Astrocyte of the hippocampus (primary cell): Measurements from ENCODE around the gene KATNA1.

Experiments used
- DNase-seq: peaks from one replicate; pipeline ENCODE4 v3.0.0; 2011; ENCODE audit warnings: low read depth, low spot score

Gene KATNA1

DNA sequence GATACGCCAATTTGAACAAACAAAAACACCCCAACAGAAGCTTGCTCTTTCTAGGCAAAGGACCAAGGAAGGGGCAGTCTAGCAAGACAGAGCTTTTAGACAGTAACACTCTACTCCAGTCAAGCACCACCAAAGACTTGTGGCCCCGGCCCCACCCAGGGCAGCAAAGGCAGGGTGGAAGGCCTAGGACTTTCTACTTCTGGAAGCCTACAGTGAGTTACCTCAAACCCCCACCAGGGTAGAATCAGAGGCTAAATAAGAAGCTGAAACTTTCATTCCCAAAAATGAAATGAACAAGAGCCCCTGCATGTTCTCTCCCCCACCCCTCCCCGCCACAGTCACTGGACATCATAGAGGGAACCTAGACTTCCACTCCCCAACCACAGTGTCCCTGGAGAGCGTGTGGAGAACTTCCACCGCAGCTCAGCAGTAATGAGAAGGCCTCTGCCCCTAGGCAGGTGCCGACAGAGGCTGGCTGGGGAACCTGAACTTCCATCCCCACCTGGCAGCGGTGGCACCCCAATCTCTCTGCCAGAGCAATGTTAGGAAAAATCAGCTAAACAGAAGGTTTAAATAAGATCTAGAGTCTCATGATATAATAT, 40.0 kb downstream of the KATNA1 start:
- DNase-seq: no peak

DNA sequence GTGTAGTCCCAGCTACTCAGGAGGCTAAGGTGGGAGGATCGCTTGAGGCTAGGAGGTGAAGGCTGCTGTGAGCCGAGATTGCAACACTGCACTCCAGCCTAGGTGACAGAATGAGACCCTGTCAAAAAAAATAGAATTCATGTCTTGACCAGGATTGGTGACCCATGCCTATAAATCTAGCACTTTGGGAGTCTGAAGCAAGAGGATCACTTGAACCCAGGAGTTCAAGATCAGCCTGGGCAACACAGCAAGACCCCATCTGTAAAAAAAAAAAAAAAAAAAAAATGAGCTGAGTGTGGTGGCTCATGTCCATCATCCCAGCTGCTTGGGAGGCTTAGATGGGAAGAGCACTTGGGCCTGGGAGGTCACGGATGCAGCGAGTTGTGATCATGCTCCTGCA, 48.0 kb downstream of the KATNA1 start:
- no peak for DNase-seq

DNA sequence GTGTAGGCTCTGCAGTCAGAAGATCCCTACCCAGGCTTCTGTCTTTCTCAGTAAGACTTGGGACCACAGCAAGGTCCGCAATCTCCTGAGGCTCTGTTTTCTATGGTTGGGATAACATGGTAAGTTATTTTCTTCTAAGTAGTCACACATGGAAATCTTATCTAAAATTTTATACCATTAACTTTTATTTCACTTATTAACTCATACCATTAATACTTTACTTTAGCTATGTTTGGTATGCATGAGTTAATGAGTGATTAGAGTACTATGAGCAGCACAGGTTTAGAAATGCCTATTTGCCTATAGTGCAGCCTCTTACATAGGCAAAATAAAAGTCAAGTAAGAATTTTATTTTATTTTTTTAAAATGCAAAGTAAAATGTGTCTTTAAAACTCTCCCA, 55.1 kb downstream of the KATNA1 start:
- DNase-seq: no peak

DNA sequence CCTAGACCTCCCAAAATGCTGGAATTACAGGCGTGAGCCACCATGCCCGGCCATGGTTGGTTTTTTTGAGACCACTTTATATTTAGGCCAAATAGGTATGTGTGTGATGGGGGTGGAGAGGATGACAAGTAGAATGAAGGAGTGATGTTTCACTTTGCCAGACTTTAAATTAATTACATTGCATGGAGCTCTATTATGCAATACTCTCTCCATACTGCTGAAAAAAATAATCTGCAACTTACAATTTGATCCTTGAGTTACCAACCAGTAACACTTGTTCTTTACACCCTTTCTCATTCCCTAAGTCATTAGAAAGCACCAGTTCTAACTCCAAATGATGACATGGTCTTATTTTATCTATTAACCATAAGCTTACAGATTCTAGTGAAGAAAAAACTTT, 55.5 kb downstream of the KATNA1 start:
- no peak for DNase-seq

DNA sequence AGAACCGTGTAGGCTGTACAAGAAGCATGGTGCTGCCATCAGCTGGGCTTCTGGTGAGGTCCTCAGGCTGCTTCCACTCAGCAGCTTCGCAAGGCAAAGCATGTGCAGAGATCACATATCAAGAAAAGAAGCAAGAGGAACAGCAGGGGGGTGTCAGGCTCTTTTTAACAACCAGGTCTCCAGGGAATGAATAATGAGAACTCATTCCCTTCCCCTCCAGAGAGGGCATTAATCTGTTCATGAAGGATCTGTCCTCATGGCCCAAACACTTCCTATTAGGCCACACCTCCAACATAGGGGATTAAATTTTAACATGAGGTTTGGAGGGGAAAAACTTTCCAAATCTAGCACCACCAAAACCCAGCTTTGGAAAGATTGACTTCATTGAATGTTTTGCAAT, 62.4 kb downstream of the KATNA1 start:
- DNase-seq: no peak

DNA sequence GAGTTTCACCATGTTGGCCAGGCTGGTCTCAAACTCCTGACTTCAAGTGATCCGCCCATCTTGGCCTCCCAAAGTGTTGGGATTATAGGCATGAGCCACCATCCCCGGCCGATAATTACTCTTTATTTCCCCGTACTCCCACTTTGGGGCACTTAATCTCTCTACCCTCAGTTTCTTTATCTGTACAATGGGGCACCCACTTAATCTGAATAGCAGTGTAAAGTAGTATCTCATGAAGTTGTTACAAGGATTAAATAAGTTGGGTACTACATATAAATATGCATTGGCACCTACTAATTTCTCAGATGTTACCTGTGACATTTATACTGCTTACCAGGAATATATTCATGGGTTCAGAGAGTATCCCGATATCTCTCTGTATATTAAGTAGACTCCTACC, 67.2 kb downstream of the KATNA1 start:
- DNase-seq: no peak

DNA sequence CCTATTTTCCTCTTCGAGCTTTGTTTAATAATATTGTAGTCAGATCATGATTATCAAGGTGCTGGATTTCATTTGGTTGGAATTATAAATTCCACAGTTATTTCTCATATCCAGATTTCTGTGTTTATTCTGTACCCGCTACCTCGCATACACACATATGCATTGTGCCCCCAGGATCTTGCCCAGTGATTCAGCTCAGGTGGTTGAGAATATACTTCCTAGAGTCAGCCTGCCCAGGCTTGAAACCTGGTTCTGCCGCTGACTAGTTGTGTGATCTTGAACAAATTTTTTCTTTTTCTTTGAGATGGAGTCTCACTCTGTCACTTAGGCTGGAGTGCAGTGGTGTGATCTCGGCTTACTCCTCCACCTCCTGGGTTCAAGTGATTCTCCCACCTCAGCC, 67.6 kb downstream of the KATNA1 start:
- DNase-seq: no peak

DNA sequence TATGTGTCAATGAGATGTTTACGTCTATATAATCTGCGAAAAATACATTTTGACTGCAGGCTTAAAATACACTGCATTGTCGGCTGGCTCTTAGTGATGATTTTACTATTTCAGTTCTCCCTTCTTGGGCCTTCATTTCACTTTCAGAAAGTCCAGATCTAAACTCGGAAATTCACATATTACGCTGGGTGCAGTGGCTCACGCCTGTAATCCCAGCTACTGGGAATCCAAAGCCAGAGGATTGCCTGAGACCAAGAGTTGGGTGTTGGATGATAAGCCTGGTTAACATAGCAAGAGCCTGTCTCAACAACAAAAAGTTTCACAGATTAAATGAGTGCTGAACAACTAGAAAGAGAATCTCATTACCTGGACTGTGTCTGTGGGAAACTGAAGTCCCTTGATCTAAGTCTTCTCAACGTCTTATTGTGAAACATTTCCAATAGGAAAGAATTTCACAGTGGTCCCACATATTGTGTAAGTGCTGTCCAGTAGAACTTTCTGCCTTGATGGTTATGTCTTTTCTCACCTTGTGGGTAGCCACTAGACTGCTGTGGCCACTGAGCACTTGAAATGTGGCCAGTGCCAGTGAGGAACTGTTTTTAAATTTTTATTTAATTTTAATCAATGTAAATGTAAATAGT, 80.4 kb downstream of the KATNA1 start:
- DNase-seq: no peak

DNA sequence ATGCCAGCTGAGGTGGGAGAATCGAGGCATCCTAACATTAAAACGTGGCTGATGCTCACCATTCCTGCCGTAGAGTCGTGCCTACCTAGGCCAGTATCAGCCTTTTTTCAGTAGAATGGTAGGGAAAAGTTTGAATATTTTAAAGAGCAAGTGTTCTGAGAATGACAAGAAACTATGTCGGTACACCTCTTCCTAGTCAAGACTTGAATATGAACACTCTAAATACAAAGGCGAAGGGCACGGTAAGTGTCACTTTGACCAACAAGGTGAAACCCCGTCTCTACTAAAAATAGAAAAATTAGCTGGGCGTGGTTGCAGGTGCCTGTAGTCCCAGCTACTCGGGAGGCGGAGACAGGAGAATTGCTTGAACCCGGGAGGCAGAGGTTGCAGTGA, 81.3 kb downstream of the KATNA1 start:
- DNase-seq: no peak

DNA sequence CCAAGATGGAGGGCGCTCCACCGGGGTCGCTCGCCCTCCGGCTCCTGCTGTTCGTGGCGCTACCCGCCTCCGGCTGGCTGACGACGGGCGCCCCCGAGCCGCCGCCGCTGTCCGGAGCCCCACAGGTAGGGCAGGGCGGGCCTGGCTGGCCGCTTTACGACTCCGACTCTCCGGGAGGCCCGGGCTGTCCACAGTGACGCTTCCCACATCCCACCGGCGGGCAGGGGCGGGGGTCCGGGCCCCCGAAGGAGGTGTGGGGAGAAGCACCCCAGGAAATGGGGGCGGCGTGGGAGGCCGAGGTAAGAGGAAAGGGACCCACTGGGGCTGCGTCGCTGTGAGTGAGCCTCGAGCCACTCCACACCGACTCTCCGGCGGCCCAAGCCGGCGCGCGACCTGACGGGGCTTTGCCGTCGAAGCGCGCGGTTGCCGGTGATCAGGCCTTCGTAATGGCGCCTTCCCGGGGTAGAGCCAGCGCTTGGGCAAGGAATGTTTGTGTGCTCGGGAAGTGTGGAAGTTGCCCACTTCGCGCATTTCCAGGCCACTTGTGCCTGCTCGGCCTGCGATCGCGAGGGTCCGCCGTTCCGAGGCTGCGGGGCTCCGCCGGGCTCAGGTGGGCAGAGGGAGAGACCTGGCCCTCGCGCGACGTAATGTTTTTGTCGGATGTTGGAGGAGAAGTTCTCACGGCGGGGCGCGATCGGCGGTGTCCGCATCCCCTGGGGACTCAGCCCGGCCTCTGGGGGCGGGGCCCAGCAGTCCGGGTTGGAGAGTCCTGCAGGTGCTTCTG, 81.9 kb downstream of the KATNA1 start:
- peak; percentile 72 for DNase-seq

DNA sequence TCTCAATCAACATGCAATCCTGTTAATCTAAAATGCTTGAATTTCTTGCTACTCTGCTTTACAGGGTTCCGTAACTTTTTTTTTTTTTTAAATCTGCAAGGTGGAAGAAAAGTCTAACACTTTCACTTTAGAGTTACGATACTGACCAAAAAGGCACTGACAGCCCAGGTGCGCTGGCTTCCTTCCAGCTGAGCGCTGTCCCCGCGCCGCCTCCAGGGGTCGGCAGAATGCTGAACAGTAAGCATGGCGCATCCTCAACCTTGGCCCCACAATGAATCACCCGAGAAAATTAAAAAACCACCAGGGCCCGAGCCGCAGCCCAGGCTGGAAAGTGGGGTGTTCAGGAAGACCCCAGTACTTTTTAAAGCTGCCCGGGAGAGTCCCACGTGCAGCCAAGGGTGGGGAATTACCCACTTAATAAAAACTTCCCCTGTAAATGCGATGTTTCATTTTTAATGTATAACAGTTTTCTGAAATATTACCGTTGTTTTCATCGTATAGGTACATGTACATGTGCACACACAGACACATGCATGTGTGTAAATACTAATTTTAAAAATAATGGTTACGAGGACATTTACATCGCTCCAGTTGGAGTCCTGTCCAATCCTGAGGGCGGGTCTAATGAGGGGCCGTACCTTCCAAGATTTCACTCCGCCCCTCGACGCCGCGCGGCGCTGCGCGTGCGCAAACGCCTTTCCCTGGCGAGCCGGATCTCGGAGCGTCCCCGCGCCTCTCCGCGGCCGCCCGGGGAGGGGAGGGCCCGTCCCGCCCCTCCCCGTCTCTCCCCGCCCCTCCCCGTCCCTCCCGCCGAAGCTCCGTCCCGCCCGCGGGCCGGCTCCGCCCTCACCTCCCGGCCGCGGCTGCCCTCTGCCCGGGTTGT, 82.7 kb downstream of the KATNA1 start, which contains the start of gene GINM1:
Gene GINM1, plus strand, starts transcription at position 849 of the 883 bp plus-strand sequence. CDS start 40 bp downstream, outside the sequence.
- peak; percentile 99 for DNase-seq

DNA sequence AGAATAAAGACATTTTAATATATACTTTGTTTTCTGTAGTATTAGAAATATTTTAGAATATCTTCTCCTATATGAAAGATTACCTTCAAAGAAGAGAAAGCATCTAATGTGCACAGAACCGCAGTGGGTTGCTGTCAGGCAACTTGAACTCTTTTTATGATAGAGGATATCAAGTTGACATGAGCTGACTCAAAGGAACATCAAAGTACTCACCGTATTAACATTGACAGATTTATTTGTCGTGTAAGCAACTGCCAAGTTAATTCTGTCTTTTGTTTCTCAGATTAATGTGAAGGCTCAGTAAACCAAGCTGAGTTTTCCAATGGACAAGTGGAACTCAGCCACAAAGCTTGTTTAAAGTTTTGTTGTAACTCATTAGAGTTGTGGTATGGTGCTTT, 84.6 kb downstream of the KATNA1 start:
- DNase-seq: no peak

DNA sequence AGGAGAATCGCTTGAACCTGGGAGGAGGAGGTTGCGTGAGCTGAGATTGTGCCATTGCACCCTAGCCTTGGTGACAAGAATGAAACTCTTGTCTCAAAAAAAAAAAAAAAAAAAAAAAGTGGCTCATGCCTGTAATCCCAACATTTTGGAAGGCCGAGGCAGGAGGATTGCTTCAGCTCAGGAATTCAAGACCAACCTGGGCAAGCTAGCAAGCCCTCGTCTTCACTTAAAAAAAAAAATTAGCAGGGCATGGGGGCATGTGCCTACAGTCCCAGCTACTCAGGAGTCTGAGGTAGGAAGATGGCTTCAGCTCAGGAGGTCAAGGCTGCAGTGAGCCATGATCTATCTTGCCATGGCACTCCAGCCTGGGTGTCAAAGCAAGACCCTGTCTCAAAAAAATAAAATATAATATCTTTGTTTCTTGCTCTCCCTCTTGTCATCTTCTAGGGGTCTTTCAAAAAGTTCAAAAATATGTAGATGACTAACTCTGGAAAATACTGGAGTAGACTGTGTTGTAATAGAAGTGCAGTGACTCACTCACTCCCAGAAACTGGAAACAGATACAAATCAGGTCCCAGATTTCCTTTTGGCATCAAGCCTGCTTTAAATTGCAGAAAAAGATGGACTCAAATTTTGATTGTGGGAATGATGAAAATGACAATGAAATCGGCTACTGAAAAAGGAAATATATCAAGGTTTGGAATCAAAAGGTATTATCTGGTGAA, 85.1 kb downstream of the KATNA1 start:
- DNase-seq: peak; percentile 33

DNA sequence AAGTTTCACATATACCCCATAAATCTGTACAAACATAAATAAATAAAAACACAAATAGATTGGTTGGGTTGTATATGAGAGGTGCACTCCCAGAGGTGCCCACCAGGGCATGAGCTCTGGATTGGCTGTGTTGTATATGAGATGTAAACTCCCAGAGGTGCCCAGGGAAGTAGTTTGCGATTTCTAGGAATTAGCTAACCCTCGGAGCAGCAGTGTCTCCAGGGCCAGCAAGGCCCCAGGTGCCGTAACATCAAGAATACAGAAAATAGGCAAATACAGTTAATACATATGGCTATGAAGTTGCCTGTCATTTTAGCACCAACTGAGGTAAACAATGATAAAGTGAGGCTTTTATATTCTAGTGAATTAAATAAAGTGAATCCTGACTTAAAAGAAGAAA, 87.8 kb downstream of the KATNA1 start:
- DNase-seq: no peak

DNA sequence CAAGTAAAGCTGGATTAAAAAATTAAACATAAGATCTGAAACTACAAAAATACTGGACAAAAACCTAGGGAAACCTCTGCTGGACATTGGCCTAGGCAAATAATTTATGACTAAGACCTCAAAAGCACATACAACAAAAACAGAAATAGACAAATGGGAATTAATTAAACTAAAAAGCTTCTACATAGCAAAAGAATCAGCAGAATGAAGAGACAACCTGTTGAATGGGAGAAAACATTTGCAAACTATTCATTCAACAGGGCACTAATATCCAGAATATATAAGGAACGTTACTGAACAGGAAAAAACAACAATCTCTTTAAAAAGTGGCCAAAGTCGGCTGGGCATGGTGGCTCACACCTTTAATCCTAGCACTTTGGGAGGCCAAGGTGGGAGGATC, 89.1 kb downstream of the KATNA1 start:
- no peak for DNase-seq

DNA sequence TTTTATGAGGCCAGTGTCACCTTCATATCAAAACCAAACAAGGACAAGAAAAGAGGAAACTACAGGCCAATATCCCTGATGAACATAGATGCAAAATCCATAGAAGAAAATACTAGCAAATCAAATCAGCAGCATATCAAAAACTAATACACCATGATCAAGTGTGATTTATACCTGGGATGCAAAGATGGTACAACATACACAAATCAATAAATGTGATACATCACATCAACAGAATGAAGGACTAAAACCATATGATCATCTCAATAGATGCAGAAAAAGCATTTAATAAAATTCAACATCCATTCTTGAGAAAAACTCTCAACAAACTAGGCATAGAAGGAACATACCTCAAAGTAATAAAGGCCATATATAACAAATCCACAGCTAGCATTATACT, 90.5 kb downstream of the KATNA1 start:
- no peak for DNase-seq

DNA sequence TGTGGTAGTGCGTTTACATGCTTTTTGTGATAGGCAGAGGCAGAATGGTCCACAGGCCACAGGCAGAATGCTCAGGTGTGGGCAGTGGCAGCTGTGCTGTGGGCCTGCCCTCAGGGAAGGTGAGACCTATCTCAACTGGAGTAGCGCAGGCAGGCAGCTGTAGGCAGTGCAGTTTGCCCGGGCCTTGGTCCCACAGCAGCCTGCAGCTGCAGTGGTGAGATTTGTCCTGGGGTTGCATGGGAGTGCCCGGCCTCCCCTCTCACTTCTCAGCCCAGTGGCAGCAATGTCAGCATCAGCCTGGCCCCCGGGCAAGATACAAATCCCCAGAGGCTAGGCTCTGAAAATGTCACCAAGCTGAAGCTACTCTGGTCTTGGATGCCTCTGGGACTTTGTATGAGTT, 96.6 kb downstream of the KATNA1 start:
- DNase-seq: no peak

DNA sequence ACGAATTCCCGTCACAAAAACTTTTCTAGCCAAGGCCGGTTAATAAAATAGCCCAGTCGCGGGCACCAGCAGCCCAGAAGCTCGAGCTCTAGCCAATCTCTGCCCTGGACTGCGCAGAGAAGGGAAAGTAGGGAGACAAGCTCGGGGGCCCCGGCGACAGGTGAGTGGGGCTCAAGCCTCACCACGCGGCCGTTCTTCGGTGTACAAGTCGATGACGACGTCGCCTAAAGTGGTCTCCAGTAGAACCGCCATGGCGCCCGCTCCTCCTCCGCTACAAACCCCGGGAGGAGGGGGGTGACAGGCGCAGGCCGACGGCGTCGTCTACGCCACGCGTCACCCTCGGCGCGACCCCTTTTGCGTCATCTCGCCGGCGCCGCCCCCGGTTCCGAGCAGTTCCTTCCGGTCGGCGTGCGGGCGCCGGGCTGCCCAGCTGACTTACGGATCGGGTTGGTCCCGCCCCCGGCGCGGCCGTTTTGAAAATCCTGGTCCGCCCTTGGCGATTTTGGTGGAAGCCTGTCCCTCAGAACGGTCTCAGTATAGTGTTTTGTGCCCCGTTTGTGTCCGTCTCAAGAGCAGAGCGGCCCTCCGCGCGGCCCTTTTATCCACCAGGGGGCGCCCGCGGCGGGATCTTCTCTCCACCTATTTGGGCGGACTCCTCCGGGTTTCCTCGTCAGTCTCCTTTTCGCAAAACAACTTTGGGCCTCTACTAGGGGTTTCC, 102.6 kb downstream of the KATNA1 start, which contains the start of gene PPIL4:
Gene PPIL4, minus strand, starts transcription at position 290 of the 718 bp plus-strand sequence. Its CDS starts 38 bp downstream, at position 252.
- peak; percentile 99 for DNase-seq

DNA sequence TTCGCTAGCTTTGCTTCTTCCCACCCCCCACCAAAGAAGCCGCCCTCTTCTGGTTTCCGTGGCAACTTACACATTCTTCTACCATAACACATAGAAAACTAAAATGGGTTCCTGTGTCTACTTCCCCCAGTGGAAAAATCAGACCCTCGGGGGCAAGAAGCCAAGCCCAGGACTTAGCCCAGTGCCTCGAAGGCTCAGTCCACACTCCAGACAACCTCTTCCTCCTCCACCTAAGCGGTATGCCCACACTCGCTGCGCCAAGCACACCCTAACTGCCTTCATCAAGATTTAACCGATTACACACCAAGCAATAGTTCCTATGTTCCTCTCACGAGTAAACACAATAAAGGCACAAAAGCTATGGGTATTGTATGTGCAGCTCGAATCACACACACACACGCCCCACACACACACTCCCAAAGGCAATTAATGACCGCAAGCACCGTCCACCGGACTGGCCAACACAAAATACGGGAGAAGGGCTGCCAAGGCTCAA, 103.2 kb downstream of the KATNA1 start:
- peak; percentile 79 for DNase-seq
